Measurements from ENCODE around the gene OSBPL3.

- TF ChIP-seq CTCF (IDR thresholded peaks at IDR 0.05) (no peak), ESRRA (CRISPR knock-in tag; IDR thresholded peaks at IDR 0.05; ENCODE audit: borderline replicate concordance) (no peak), ATF6 (CRISPR knock-in tag; IDR thresholded peaks at IDR 0.05) (no peak), SMAD3 (CRISPR knock-in tag; IDR thresholded peaks at IDR 0.05; ENCODE audit: borderline replicate concordance) (no peak), E2F5 (CRISPR knock-in tag; IDR thresholded peaks at IDR 0.05) (no peak), ZNF281 (CRISPR knock-in tag; IDR thresholded peaks at IDR 0.05) (no peak), ATF2 (CRISPR knock-in tag; IDR thresholded peaks at IDR 0.05; ENCODE audit: borderline replicate concordance, low read depth) (no peak), JUN (CRISPR knock-in tag; IDR thresholded peaks at IDR 0.05) (no peak), ZBTB21 (CRISPR knock-in tag; IDR thresholded peaks at IDR 0.05; ENCODE audit: borderline replicate concordance) (no peak)
These were observed 12.3 kb downstream of the OSBPL3 start for GRCh38 chr7:24967696-24968095.
